ENCODE results near the gene MPRIP.

Gene MPRIP

DNA sequence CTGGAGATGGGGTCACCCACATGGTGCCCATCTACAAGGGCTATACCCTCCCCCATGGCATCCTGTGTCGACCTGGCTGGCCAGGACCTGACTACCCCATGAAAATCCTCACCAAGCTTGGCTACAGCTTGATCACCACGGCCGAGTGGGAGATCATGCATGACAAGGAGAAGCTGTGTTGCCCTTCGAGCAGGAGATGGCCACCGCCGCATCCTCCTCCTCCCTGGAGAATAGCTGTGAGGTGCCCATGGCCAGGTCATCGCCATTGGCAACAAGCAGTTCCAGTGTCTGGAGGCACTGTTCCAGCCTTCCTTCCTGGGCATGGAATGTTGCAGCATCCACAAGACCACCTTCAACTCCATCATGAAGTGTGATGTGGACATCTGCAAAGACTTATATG is 200.0 kb downstream of the MPRIP start:
- no peaks in the 10 kb centered on the region for H3K79me2 ChIP-seq (ENCODE audit: insufficient read depth, low read length)
- H4K20me1 ChIP-seq (ENCODE audit: insufficient read depth, low read length), result no peaks in the 10 kb centered on the region
- peaks cover 11% of the 10 kb centered on the region for H3K4me1 ChIP-seq (ENCODE audit: insufficient read depth, low read length)
- DNase-seq (no peak), ATAC-seq (ENCODE audit: insufficient read depth, low read depth) (no peak)
- H3K4me3 ChIP-seq (ENCODE audit: low read depth in 1 of 2, low read length in 2 of 2), result no peak overlapping the region
- H2AFZ ChIP-seq (ENCODE audit: low read depth, low read length), result no peak overlapping the region
- no peak overlapping the region for H3K4me2 ChIP-seq (ENCODE audit: insufficient read depth, low read length)
- no peak overlapping the region for H3K9ac ChIP-seq (ENCODE audit: low read depth, low read length)
- H3K27me3 ChIP-seq (ENCODE audit: insufficient read depth, low read length, poor library complexity), result no peaks in the 10 kb centered on the region
- peaks cover 20% of the 10 kb centered on the region for H3K36me3 ChIP-seq (ENCODE audit: insufficient read depth, low read length)
- H3K9me3 ChIP-seq (ENCODE audit: insufficient read depth, low read length, severe bottlenecking), result no peaks in the 10 kb centered on the region
- H3K27ac ChIP-seq (ENCODE audit: low read length), result no peak overlapping the region
- TF ChIP-seq, protein P1, sequence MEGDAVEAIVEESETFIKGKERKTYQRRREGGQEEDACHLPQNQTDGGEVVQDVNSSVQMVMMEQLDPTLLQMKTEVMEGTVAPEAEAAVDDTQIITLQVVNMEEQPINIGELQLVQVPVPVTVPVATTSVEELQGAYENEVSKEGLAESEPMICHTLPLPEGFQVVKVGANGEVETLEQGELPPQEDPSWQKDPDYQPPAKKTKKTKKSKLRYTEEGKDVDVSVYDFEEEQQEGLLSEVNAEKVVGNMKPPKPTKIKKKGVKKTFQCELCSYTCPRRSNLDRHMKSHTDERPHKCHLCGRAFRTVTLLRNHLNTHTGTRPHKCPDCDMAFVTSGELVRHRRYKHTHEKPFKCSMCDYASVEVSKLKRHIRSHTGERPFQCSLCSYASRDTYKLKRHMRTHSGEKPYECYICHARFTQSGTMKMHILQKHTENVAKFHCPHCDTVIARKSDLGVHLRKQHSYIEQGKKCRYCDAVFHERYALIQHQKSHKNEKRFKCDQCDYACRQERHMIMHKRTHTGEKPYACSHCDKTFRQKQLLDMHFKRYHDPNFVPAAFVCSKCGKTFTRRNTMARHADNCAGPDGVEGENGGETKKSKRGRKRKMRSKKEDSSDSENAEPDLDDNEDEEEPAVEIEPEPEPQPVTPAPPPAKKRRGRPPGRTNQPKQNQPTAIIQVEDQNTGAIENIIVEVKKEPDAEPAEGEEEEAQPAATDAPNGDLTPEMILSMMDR (IDR thresholded peaks at IDR 0.05; ENCODE audit: borderline replicate concordance, extremely low read depth, low read length, poor library complexity, severe bottlenecking), result no peak
- TF ChIP-seq EZH2 (IDR thresholded peaks at IDR 0.05; ENCODE audit: borderline replicate concordance, low read depth, low read length, severe bottlenecking), result no peak

All from DND-41 (cell line).